ENCODE data around the gene PARG. TPM values are rescaled to one million over a fixed set of nuclear protein-coding genes. Genes with fewer than 3 reads are reported as not detected.

The PARG gene
- polyA plus RNA-seq, 1 donor (not counting 4 experiments of a cell fraction or from before 2014, with no cell fraction given) = 18.6 TPM

DNA sequence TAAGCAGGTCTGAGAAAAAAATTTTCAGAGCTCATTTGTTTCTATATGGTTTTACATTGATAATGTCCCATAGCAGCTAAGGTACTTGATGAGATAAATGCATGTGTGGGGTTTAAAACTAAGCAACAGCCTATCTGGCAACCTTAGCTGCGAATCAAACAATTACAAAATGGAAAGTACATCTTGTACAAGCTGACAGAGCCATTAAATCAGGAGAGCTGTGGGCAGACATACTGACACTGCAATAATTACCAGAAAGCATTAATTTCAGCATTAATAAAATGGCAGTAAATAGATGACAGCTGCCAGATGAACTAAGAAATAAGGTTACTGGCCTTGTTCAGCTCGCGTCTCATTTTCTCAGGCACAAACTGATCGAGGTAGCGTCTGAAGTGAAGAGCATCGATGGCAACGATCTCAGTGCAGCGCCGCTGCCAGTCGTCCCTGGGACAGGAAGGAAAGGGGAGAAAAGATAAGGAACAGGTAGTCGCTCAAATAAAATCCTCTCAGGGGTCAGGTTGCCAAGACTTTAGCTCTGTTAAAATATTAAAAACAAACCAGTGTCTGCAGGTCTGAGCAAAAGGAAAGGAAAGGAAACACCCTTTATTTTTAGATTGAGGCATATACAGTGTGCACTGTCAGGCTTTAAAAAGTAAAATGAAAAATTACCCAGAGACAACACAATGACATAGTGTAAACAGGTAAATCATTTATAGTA lies 100.1 kb downstream of the PARG start:
- Histone ChIP-seq H3K9me1 (ENCODE audit: control insufficient read depth, extremely low read depth, insufficient read depth, low read length) (no peaks in the 10 kb centered on the region), H2AFZ (ENCODE audit: control insufficient read depth, low read length) (no peak overlapping the region), H3K4me2 (ENCODE audit: control insufficient read depth, extremely low read depth, insufficient read depth, low read depth, low read length) (no peak overlapping the region), H3K27ac (ENCODE audit: control insufficient read depth, insufficient read depth, low read length) (no peak overlapping the region), H3K9me3 (ENCODE audit: control insufficient read depth, low read depth, low read length) (no peaks in the 10 kb centered on the region), H4K20me1 (ENCODE audit: control insufficient read depth, extremely low read depth, insufficient read depth, low read length) (no peaks in the 10 kb centered on the region), H3K27me3 (ENCODE audit: control insufficient read depth, extremely low read depth, insufficient read depth, low read length) (no peaks in the 10 kb centered on the region), H3K4me1 (ENCODE audit: control insufficient read depth, extremely low read depth, insufficient read depth, low read length) (peaks cover 7% of the 10 kb centered on the region), H3K4me3 (ENCODE audit: control insufficient read depth in 2 of 3, extremely low read depth in 1 of 3, insufficient read depth in 2 of 3, low read depth in 1 of 3, low read length in 3 of 3) (no peak overlapping the region), H3K79me2 (ENCODE audit: control insufficient read depth, insufficient read depth, low read length) (no peaks in the 10 kb centered on the region), H3K36me3 (ENCODE audit: control insufficient read depth in 2 of 2, extremely low read depth in 1 of 2, insufficient read depth in 2 of 2, low read length in 2 of 2) (peaks cover 4 to 6% of the 10 kb centered on the region in 2 experiments), H3K9ac (ENCODE audit: control insufficient read depth, extremely low read depth, insufficient read depth, low read length) (no peak overlapping the region)
- FAIRE-seq = no peak
- dilution Hi-C loops (cut with MboI; ENCODE audit: extremely low pct_ligation_motif_present, low sequenced_read_pairs) = no loop called here
- no peak for TF ChIP-seq CTCF (optimal IDR thresholded peaks at IDR 0.05 in 1 of 3, IDR thresholded peaks at IDR 0.05 in 1 of 3, conservative IDR thresholded peaks at IDR 0.05 in 1 of 3; ENCODE audit: extremely low read depth in 1 of 3, insufficient read depth in 2 of 3, low read length in 3 of 3)
- TF ChIP-seq EZH2 (IDR thresholded peaks at IDR 0.05; ENCODE audit: low read length) = no peak
- DNase-seq (ENCODE audit: low read depth, low spot score) = no peak

DNA sequence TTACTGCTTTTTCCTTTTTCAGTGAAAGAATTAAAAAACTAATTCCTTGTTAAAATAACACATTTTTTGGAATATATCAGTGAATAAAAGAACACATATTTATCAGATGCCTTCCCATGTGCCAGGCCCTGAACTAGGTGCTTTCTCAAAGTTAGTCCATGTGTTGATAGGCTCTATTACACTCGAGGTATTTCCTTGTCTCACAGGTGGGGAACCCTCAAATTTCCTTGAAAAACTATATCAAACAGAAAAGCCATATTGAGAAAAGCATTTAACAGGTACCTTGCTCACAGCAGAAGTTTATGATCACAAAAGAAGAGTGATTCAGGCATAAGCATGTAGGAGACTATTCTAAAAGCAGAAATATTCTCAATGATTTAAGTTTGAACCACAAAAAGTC lies 104.1 kb downstream of the PARG start:
- no peak overlapping the region for H3K4me3 ChIP-seq (ENCODE audit: control insufficient read depth in 2 of 3, extremely low read depth in 1 of 3, insufficient read depth in 2 of 3, low read depth in 1 of 3, low read length in 3 of 3)
- H3K4me2 ChIP-seq (ENCODE audit: control insufficient read depth, extremely low read depth, insufficient read depth, low read depth, low read length) = no peak overlapping the region
- TF ChIP-seq CTCF (optimal IDR thresholded peaks at IDR 0.05 in 1 of 3, IDR thresholded peaks at IDR 0.05 in 1 of 3, conservative IDR thresholded peaks at IDR 0.05 in 1 of 3; ENCODE audit: extremely low read depth in 1 of 3, insufficient read depth in 2 of 3, low read length in 3 of 3) (no peak), EZH2 (IDR thresholded peaks at IDR 0.05; ENCODE audit: low read length) (no peak)
- DNase-seq (ENCODE audit: low read depth, low spot score) (no peak), FAIRE-seq (no peak)
- H3K4me1 ChIP-seq (ENCODE audit: control insufficient read depth, extremely low read depth, insufficient read depth, low read length) = no peaks in the 10 kb centered on the region
- no peaks in the 10 kb centered on the region for H3K9me1 ChIP-seq (ENCODE audit: control insufficient read depth, extremely low read depth, insufficient read depth, low read length)
- no peak overlapping the region for H3K27ac ChIP-seq (ENCODE audit: control insufficient read depth, insufficient read depth, low read length)
- no peak overlapping the region for H2AFZ ChIP-seq (ENCODE audit: control insufficient read depth, low read length)
- dilution Hi-C loops (cut with MboI; ENCODE audit: extremely low pct_ligation_motif_present, low sequenced_read_pairs) = no loop called here
- peaks cover 4 to 5% of the 10 kb centered on the region in 2 experiments for H3K36me3 ChIP-seq (ENCODE audit: control insufficient read depth in 2 of 2, extremely low read depth in 1 of 2, insufficient read depth in 2 of 2, low read length in 2 of 2)
- H3K79me2 ChIP-seq (ENCODE audit: control insufficient read depth, insufficient read depth, low read length) = no peaks in the 10 kb centered on the region
- H4K20me1 ChIP-seq (ENCODE audit: control insufficient read depth, extremely low read depth, insufficient read depth, low read length) = no peaks in the 10 kb centered on the region
- H3K27me3 ChIP-seq (ENCODE audit: control insufficient read depth, extremely low read depth, insufficient read depth, low read length) = no peaks in the 10 kb centered on the region
- no peaks in the 10 kb centered on the region for H3K9me3 ChIP-seq (ENCODE audit: control insufficient read depth, low read depth, low read length)
- H3K9ac ChIP-seq (ENCODE audit: control insufficient read depth, extremely low read depth, insufficient read depth, low read length) = no peak overlapping the region
